Gastroesophageal sphincter (tissue), 4 donors: ENCODE results near the gene TCF7L1. TPM values are rescaled to one million over a fixed set of nuclear protein-coding genes. Genes with fewer than 3 reads are reported as not detected.

Experiments
- ATAC-seq: fragments of 150-250 bp; one replicate; pipeline ENCODE4 v1.9.1; 2016; ENCODE audit warnings: mild to moderate bottlenecking, moderate library complexity
- H3K27ac ChIP-seq, 4 donors: fragments of 200-600 bp; sonication (generic) in 3 of 4; 1 replicate in 3 of 4; 2 replicates in 1 of 4; pipeline ENCODE4 v1.5.1; 2016 to 2019
- H3K27me3 ChIP-seq: fragments of 200-600 bp; sonication (generic); one replicate; pipeline ENCODE4 v1.5.1; 2019
- H3K36me3 ChIP-seq, 2 donors: fragments of 200-600 bp; sonication (generic); one replicate each; pipeline ENCODE4 v1.5.1; 2019; ENCODE audit warnings: control low read depth in 1 of 2
- H3K4me1 ChIP-seq, 3 donors: fragments of 200-600 bp; sonication (generic); 1 replicate in 2 of 3; 2 replicates in 1 of 3; pipeline ENCODE4 v1.5.1; 2016 to 2019; ENCODE audit warnings: control low read depth in 2 of 3
- H3K4me3 ChIP-seq, 2 donors: fragments of 200-600 bp; sonication (generic); one replicate each; pipeline ENCODE4 v1.5.1; 2019; ENCODE audit warnings: mild to moderate bottlenecking in 1 of 2, moderate library complexity in 1 of 2
- H3K9me3 ChIP-seq, 3 donors: fragments of 200-600 bp; sonication (generic); one replicate each; pipeline ENCODE4 v1.5.1; 2017 to 2019; ENCODE audit warnings: control low read depth in 2 of 3
- CTCF ChIP-seq, 4 experiments: fragments of 200-600 bp in 2 of 4; fragments of 450-650 bp in 2 of 4; sonication (generic) in 1 of 4; IDR thresholded peaks; one replicate each; pipeline ENCODE4 v1.5.1; 2017 to 2019; ENCODE audit warnings: antibody characterized with exemption in 4 of 4, mild to moderate bottlenecking in 2 of 4, moderate library complexity in 2 of 4
- EP300 ChIP-seq: sonication (generic); formaldehyde crosslinking; IDR thresholded peaks from one replicate; pipeline ENCODE4 v1.6.1; 2017; ENCODE audit warnings: antibody characterized with exemption, mild to moderate bottlenecking
- POLR2A ChIP-seq, 2 donors: fragments of 450-650 bp; IDR thresholded peaks; one replicate each; pipeline ENCODE4 v1.6.1; 2017; ENCODE audit warnings: antibody characterized with exemption in 2 of 2, mild to moderate bottlenecking in 2 of 2, moderate library complexity in 1 of 2
- POLR2AphosphoS5 ChIP-seq: sonication (generic); formaldehyde crosslinking; IDR thresholded peaks from one replicate; pipeline ENCODE4 v1.6.1; 2017; ENCODE audit warnings: antibody characterized with exemption
- WGBS, 2 donors: methylation state at CpG; one replicate each; pipeline ENCODE4 v1.1.5; 2018; ENCODE audit warnings: low coverage in 1 of 2; 5-methylcytosine and 5-hydroxymethylcytosine counted together
- small RNA-seq, 4 donors: library from RNA; depleted of rRNA; stranded (forward); fragments of <200 nt; gene quantifications; one replicate each; pipeline ENCODE3, GENCODE V24; 2016
- total RNA-seq, 4 donors: library from RNA; depleted of rRNA; stranded (reverse); fragments of >200 nt; gene quantifications; one replicate each; pipeline ENCODE4 v1.1.0, GENCODE V29; 2016

TCF7L1 gene
- total RNA-seq, 4 donors from 2014 or later, result 4.0 to 13.0 (median 5.3) TPM

GRCh38 chr2:85355521-85355920 is 222.3 kb downstream of the TCF7L1 start:
- no peaks in the 10 kb centered on the region for H3K9me3 ChIP-seq
- 40% methylated on average over 2 of the region's 3 CpGs; no CpG with 5 or more reads in 1 of the 2 donors for whole genome bisulfite sequencing, 2 donors
- no peak for ATAC-seq
- H3K27me3 ChIP-seq, result no peaks in the 10 kb centered on the region
- no peak for TF ChIP-seq CTCF (IDR thresholded peaks at IDR 0.05)
- no peak for TF ChIP-seq POLR2A (IDR thresholded peaks at IDR 0.05)
- no peak for TF ChIP-seq POLR2AphosphoS5
- TF ChIP-seq EP300, result no peak
- H3K4me3 ChIP-seq, result peak overlapping the region; percentile 73 to 88
- peaks cover 0 to 73% (median 9%) of the 10 kb centered on the region in 3 donors for H3K4me1 ChIP-seq
- peak overlapping the region in 1 of 4 donors; percentile 84 for H3K27ac ChIP-seq
- H3K36me3 ChIP-seq, result peaks cover 0 to 61% of the 10 kb centered on the region in 2 donors

DNA sequence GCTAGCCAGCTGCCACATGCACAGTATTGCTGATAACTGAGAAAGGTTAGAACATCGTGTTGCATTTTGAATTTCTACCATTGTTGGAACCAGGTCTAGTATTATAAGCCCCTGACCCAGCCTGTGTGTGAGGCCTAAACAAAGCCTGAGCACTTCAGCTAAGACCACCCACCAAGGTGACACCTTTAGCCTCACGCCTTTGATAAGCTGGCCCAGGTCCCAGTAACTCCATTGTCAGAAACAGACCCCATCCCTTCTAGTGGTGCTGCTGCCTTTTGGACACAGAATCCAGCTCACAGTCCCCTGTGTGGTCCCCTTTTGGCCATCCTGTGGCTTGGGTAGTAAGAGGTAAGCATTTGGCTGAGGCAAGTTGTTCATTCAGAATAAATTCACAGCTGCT is 223.0 kb downstream of the TCF7L1 start:
- TF ChIP-seq POLR2AphosphoS5 (no peak), EP300 (no peak), CTCF (IDR thresholded peaks at IDR 0.05) (no peak), POLR2A (IDR thresholded peaks at IDR 0.05) (no peak)
- peaks cover 0 to 61% of the 10 kb centered on the region in 2 donors for H3K36me3 ChIP-seq
- 100% methylated on average over 1 of the region's 2 CpGs; no CpG with 5 or more reads in 1 of the 2 donors for WGBS, 2 donors
- no peak overlapping the region for H3K27ac ChIP-seq
- H3K9me3 ChIP-seq, result no peaks in the 10 kb centered on the region
- peaks cover 0 to 73% (median 9%) of the 10 kb centered on the region in 3 donors for H3K4me1 ChIP-seq
- H3K4me3 ChIP-seq, result no peak overlapping the region
- ATAC-seq, result no peak
- H3K27me3 ChIP-seq, result no peaks in the 10 kb centered on the region

GRCh38 chr2:85357736-85358135 is 224.5 kb downstream of the TCF7L1 start:
- Histone ChIP-seq H3K36me3 (peaks cover 0 to 70% of the 10 kb centered on the region in 2 donors), H3K27me3 (no peaks in the 10 kb centered on the region), H3K27ac (no peak overlapping the region), H3K4me1 (peaks cover 0 to 60% (median 9%) of the 10 kb centered on the region in 3 donors), H3K4me3 (no peak overlapping the region), H3K9me3 (no peaks in the 10 kb centered on the region)
- 84 to 88% methylated on average over 3 of the region's 3 CpGs for WGBS, 2 donors
- ATAC-seq, result no peak
- TF ChIP-seq POLR2AphosphoS5 (no peak), EP300 (no peak), CTCF (IDR thresholded peaks at IDR 0.05) (no peak), POLR2A (IDR thresholded peaks at IDR 0.05) (no peak)

Small RNA genes within 50 kb of the gene (small RNA-seq; reads per million reads assigned to genes)
- gene AC093162.1, result 0 reads per million in 4 donors
- 0 reads per million in 4 donors for gene RF00019
- 0 reads per million in 4 donors for gene RNU6-674P

Other genes starting within 250 kb of the TCF7L1 start
- 1,000 to 10,000 TPM in 3 of 4 donors, 100 to 1,000 TPM in 1; 797 to 2,612 (median 1,708) TPM for gene TMSB10, start 227.7 kb upstream of the TCF7L1 start, total RNA-seq
- 10 to 100 TPM; 39.4 to 79.1 (median 68.1) TPM for gene KCMF1, start 162.2 kb upstream of the TCF7L1 start, total RNA-seq
- gene TGOLN2, start 194.6 kb downstream of the TCF7L1 start, total RNA-seq, result 100 to 1,000 TPM; 115 to 153 (median 124) TPM
- 10 to 100 TPM; 29.5 to 61.8 (median 44.9) TPM for gene RETSAT, start 221.1 kb downstream of the TCF7L1 start, total RNA-seq
- gene ELMOD3, start 221.4 kb downstream of the TCF7L1 start, total RNA-seq, result 10 to 100 TPM; 12.4 to 25.8 (median 18.0) TPM